DOHH2 (cell line): ENCODE measurements around the gene BTRC.

Experiments
- H3F3A ChIP-seq: fragments of 200-600 bp; sonication (generic), shearing (Covaris generic); 2 replicates; pipeline ENCODE4 v1.6.0; 2016; ENCODE audit warnings: antibody characterized with exemption, mild to moderate bottlenecking; ENCODE audit not compliant: control insufficient read depth, insufficient read depth
- H3K27ac ChIP-seq: fragments of 200-600 bp; sonication (generic); 2 replicates; pipeline ENCODE4 v1.5.1; 2014; ENCODE audit warnings: low read depth, mild to moderate bottlenecking, low read length, moderate library complexity
- H3K27me3 ChIP-seq: fragments of 200-600 bp; sonication (generic); 2 replicates; pipeline ENCODE4 v1.6.1; 2014; ENCODE audit warnings: mild to moderate bottlenecking, low read length, mixed read lengths; ENCODE audit not compliant: control insufficient read depth
- H3K36me3 ChIP-seq: fragments of 200-600 bp; sonication (generic); 2 replicates; pipeline ENCODE4 v1.6.1; 2014; ENCODE audit warnings: mild to moderate bottlenecking, low read length, moderate library complexity, mixed read lengths; ENCODE audit not compliant: control insufficient read depth
- H3K4me1 ChIP-seq: fragments of 200-600 bp; sonication (generic); 2 replicates; pipeline ENCODE4 v1.6.1; 2014; ENCODE audit warnings: mild to moderate bottlenecking, low read length, mixed read lengths; ENCODE audit not compliant: control insufficient read depth
- H3K4me2 ChIP-seq: fragments of 200-600 bp; sonication (generic); 2 replicates; pipeline ENCODE4 v1.6.0; 2014; ENCODE audit warnings: mild to moderate bottlenecking, low read length, moderate library complexity
- H3K4me3 ChIP-seq: fragments of 200-600 bp; sonication (generic); 2 replicates; pipeline ENCODE4 v1.5.1; 2014; ENCODE audit warnings: mild to moderate bottlenecking, low read length, mixed read lengths
- H3K79me2 ChIP-seq: fragments of 200-600 bp; sonication (generic); 2 replicates; pipeline ENCODE4 v1.6.1; 2014; ENCODE audit warnings: mild to moderate bottlenecking, low read length, mixed read lengths; ENCODE audit not compliant: control insufficient read depth
- H3K9me2 ChIP-seq: fragments of 200-600 bp; sonication (generic); replicated peaks from 2 replicates; pipeline ENCODE4 v1.6.1; 2014; ENCODE audit warnings: mild to moderate bottlenecking, low read length, mixed read lengths; ENCODE audit not compliant: control insufficient read depth
- H3K9me3 ChIP-seq: fragments of 200-600 bp; sonication (generic); 2 replicates; pipeline ENCODE4 v1.6.1; 2014; ENCODE audit warnings: antibody characterized with exemption, low read length, mixed read lengths; ENCODE audit not compliant: control insufficient read depth, insufficient read depth
- H4K20me1 ChIP-seq: fragments of 200-600 bp; sonication (generic); 2 replicates; pipeline ENCODE4 v1.6.0; 2014; ENCODE audit warnings: low read depth, mild to moderate bottlenecking, antibody characterized with exemption, low read length, moderate library complexity; ENCODE audit not compliant: control insufficient read depth, insufficient read depth
- EZH2phosphoT487 ChIP-seq: fragments of 200-600 bp; sonication (generic); IDR thresholded peaks from 2 replicates; pipeline ENCODE4 v1.6.1; 2017; ENCODE audit warnings: borderline replicate concordance, mild to moderate bottlenecking, antibody characterized with exemption, low read length, moderate library complexity, mixed read lengths
- TF ChIP-seq, protein P1 (sequence below): fragments of 200-600 bp; sonication (generic); IDR thresholded peaks from one replicate; pipeline ENCODE4 v1.5.1; 2014; ENCODE audit warnings: antibody characterized with exemption, mild to moderate bottlenecking, low read depth, low read length; ENCODE audit not compliant: poor library complexity, severe bottlenecking

BTRC gene

DNA sequence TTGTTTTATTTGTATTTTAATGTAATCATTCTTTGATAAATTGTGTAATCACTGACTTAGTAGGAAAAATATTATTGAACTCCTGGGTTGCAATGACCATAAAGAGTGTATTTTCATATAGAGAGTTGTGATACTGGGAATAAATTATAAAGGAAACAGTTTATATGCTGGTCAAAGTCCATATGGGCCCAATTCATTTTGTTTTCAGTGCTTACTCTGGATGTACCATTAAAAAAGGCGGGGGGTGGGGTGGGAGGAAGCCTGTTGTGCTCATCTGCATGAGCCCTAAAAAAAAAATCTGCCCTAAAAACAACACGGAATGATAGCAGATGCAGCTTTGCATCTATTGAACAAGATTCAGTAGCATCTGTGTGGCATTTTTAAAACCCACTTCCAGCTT lies 114.2 kb downstream of the BTRC start:
- no peaks in the 10 kb centered on the region for H3K27me3 ChIP-seq
- H3K4me1 ChIP-seq, result no peaks in the 10 kb centered on the region
- no peaks in the 10 kb centered on the region for H3K79me2 ChIP-seq
- H3K9me3 ChIP-seq, result no peaks in the 10 kb centered on the region
- H3K36me3 ChIP-seq, result no peaks in the 10 kb centered on the region
- TF ChIP-seq, protein P1, sequence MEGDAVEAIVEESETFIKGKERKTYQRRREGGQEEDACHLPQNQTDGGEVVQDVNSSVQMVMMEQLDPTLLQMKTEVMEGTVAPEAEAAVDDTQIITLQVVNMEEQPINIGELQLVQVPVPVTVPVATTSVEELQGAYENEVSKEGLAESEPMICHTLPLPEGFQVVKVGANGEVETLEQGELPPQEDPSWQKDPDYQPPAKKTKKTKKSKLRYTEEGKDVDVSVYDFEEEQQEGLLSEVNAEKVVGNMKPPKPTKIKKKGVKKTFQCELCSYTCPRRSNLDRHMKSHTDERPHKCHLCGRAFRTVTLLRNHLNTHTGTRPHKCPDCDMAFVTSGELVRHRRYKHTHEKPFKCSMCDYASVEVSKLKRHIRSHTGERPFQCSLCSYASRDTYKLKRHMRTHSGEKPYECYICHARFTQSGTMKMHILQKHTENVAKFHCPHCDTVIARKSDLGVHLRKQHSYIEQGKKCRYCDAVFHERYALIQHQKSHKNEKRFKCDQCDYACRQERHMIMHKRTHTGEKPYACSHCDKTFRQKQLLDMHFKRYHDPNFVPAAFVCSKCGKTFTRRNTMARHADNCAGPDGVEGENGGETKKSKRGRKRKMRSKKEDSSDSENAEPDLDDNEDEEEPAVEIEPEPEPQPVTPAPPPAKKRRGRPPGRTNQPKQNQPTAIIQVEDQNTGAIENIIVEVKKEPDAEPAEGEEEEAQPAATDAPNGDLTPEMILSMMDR, result no peak
- TF ChIP-seq EZH2phosphoT487, result no peak
- no peaks in the 10 kb centered on the region for H3F3A ChIP-seq
- no peak overlapping the region for H3K4me2 ChIP-seq
- H3K27ac ChIP-seq, result no peak overlapping the region
- no peak overlapping the region for H3K4me3 ChIP-seq
- no peaks in the 10 kb centered on the region for H3K9me2 ChIP-seq
- H4K20me1 ChIP-seq, result no peaks in the 10 kb centered on the region

DNA sequence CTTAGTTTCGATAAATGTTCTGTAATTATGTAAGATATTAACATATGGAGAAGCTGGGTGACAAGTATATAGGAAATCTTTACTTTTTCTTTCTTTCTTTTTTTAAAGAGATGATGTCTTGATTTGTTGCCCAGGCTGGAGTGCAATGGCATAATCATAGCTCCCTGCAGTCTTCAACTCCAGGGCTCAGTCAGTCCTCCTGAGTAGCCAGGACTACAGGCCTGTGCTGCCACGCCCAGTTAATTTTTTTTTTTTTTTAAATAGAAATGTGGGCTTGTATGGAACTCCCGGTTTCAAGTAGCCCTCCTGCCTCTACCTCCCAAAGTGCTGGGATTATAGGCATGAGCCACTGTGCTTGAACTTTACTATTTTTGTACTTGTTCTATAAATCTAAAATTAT lies 122.4 kb downstream of the BTRC start:
- Histone ChIP-seq H3K4me2 (no peak overlapping the region), H4K20me1 (no peaks in the 10 kb centered on the region), H3K27me3 (no peaks in the 10 kb centered on the region), H3K4me3 (no peak overlapping the region), H3K9me3 (no peaks in the 10 kb centered on the region), H3K27ac (no peak overlapping the region), H3K4me1 (no peaks in the 10 kb centered on the region), H3K79me2 (no peaks in the 10 kb centered on the region), H3K36me3 (no peaks in the 10 kb centered on the region), H3F3A (no peaks in the 10 kb centered on the region), H3K9me2 (no peaks in the 10 kb centered on the region)
- no peak for TF ChIP-seq EZH2phosphoT487
- TF ChIP-seq, protein P1, result no peak

DNA sequence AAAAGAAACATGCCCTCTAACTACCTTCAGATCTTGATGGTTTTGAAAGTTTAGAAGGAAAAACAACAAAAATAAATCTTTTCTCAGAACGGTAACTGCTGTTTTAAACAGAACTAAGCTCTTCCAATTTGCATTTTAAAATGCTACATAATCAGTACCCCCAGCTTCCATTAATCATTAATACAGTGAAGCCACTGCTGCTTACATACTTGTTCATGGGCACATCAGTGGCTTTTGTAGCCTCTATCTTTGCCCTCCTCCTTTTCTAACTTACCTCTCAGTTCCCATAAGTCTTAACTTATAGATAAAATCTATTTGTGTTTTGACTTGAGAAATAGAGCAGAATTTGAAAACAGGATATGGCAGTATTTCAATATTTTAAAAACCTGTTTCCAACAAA lies 125.0 kb downstream of the BTRC start:
- H4K20me1 ChIP-seq, result no peaks in the 10 kb centered on the region
- H3K27me3 ChIP-seq, result no peaks in the 10 kb centered on the region
- H3K36me3 ChIP-seq, result no peaks in the 10 kb centered on the region

More for the DNA sequence above, 125.0 kb downstream of the BTRC start:
- Histone ChIP-seq H3K9me3 (no peaks in the 10 kb centered on the region), H3K4me1 (no peaks in the 10 kb centered on the region), H3K27ac (no peak overlapping the region), H3K79me2 (no peaks in the 10 kb centered on the region), H3F3A (no peaks in the 10 kb centered on the region), H3K4me3 (no peak overlapping the region), H3K9me2 (no peaks in the 10 kb centered on the region), H3K4me2 (no peak overlapping the region)
- TF ChIP-seq, protein P1, result no peak
- no peak for TF ChIP-seq EZH2phosphoT487
